Suppressor macrophage (primary cell): ENCODE measurements around the gene TDRD5.
"Not testable (repeated sequence)": the region's sequence is repeated elsewhere in the genome, so short reads cannot be mapped to it uniquely, and the experiment has no call there.

Source experiments
- DNase-seq, 4 experiments: peaks; one replicate each; pipeline ENCODE4 v3.0.0-alpha.2; 2020 to 2022

TDRD5 gene

DNA sequence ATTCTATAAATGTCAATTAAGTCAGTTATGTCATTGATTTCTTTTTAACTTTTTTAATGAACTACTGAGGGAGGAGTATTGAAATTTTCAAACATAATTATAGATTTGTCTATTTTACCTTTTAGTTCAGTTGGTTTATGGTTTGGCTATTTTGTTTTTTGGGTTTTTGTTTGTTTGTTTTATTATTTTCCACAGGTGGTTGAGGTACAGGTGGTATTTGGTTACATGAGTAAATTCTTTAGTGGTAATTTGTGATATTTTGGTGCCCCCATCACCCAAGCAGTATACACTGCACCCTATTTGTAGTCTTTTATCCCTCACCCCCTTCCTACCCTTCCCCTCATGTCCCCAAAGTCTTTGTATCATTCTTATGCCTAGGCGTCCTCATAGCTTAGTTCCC is 9.5 kb downstream of the TDRD5 start:
- DNase-seq = no peak

DNA sequence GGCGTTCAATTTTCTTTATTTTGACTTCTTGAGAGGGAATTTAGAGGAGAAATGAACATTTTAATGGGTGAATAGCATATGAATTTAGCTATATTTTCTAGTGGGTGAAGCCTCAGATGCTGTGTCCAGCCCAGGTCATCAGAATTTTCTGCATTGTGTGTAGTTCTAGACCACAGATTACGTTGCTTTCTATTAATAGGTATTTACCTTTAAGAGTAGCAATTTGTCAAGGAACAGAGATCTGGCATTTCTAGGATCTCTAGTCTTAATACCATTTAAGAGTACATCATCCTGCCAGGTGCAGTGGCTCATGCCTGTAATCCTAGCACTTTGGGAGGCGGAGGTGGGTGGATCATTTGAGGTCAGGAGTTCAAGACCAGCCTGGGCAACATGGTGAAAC is 20.7 kb downstream of the TDRD5 start:
- no peak for DNase-seq

DNA sequence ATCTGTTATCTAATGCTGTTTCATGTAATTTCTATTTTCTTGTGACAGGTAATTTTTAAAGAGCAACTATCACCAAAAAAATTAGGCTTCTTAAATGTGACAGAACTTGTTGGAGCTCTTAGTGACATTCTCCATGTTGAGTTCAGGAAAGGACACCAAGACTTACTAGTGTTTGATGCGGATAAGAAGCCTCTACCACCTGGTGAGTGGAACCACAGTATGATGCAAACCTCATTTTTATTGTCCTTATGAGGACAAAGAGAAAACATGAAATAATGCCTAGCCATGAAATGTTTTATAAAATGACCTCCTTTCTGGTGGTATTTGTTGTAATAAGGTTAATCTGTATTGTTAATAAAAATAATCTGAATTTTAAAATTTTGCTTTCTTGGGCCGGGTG is 39.1 kb downstream of the TDRD5 start:
- DNase-seq = no peak

DNA sequence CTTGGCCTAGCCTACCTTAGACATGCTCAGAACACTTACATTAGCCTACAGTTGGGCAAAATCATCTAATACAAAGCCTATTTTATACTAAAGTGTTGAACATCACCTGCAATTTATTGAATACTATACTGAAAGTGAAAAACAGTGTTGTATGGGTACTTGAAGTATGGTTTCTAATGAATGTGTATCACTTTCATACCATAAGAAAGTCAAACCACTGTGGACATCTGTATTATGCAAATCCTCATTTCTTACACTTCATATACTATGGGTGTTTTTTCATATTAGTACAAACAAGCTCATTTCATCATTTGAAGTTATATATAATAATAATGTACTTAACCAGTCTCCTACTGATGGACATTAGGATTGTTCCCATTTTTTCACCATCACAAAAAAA is 41.2 kb downstream of the TDRD5 start:
- no peak for DNase-seq

DNA sequence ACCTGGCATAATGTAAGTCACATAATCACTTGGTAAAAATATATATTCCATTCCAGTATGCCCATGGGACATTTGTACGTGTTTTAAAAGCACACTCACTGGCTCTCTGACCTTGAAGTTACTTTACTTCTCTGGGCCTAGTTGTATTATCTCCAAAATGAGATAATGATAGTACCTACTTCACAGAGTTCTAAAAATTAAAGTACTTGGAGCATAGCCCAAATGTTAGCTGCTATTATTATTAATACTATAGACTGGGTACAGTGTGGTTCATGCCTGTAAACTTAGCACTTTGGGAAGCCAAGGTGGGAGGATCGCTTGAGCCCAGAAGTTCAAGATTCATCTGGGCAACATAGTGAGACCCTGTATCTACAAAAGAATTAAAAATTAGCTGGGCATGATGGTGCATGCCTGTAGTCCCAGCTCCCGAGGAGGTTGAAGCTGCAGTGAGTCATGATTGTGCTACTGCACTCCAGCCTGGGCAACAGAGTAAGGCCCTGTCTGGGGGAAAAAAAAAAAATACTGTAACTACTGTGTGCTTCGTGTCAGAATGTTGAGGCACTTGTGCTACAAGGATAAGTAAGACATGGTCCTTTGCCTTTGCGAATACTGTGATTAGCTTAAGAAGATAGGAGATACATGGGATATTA is 45.7 kb downstream of the TDRD5 start:
- DNase-seq = no peak

DNA sequence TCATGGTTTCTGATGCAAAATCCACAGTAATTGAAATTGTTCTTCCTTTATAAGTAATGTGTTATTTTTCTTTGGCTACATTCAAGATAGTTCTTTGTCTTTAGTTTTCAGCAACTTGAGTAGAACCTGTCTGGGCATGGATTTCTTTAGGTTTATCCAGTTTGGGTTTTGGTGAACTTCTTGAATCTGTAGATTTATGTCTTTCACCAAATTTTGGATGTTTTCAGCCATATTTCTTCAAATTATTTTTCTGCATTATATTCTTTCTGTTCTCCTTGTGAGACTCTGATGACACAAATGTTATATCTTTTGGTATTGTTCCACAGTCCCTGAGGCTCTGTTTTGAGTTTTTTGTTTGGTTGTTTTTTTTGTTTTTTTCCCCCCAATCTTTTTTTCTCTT is 69.4 kb downstream of the TDRD5 start:
- no peak for DNase-seq

DNA sequence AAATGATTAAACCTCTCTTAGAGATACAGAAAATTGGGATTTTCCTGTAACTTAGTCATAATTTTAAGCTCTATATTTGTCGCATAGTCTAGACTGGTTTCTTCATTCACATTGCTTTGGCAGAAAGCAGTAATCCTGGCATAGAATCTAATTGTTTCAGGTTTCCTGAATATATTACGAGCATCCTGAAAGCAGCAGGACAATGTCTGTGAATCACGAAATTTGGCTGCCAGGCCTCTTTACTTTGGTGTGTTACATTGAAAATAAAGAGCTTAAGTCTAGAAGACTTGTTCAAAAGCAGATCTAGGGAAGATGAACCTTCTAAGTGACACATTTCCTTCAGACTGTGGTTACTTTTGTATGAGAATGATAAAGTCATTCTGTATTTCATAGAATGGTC is 72.2 kb downstream of the TDRD5 start:
- no peak for DNase-seq

DNA sequence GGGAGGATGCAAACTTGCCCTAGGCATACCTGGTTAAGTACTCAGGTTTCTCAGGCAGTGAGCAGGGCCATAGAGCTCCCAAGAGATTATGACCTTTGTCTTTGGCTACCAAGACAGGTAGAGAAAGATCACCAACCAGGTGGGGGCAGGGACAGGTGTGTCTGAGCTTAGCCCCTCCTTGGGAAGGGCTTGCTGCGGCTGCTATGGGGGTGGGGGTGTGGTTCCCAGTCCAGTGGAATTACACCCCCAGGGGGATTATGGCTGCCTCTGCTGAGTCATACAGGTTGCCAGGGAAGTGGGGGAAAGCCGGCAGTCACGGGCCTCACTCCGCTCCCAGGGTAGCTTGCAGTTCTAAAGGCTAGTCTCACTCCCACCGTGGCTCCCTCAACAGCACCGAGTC is 86.2 kb downstream of the TDRD5 start:
- DNase-seq = no peak

DNA sequence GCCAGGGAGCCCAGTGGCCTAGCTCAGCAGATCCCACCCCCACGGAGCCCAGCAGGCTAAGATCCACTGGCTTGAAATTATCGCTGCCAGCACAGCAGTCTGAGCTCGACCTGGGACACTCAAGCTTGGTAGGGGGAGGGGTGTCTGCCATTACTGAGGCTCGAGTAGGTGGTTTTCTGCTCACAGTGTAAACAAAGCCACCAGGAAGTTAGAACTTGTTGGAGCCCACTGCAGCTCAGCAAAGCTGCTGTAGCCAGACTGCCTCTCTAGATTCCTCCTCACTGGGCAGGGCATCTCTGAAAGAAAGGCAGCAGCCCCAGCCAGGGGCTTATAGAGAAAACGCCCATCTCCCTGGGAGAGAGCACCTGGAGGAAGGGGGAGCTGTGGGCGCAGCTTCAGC is 102.9 kb downstream of the TDRD5 start:
- DNase-seq = not testable (repeated sequence)

DNA sequence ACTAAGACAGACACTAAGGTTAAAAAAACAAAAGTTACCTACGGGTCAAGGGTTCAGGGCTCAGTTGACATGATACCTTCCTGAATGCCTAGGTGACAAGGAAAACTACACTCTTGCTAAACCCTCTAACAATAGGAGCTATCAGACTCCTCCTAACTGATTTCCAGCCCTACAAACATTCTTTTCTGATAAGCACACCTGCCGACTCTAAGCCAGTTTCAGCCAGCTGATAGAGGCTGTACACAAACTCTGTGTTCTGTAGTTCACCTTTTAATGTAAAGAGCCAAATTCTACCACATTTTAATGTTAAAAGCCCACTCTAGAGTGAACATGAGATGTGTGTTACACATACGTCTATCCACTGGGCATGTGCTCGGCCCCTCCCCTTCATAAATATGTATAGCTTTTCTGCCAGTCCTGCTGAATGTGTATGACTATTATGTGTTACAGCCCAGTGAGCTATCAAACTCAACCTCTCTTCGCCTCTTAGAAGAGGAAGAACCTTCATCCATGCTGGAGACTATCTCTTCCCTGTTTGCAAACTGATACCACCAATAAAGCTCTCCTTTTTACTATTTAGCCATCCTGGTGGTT is 111.4 kb downstream of the TDRD5 start:
- DNase-seq = no peak

DNA sequence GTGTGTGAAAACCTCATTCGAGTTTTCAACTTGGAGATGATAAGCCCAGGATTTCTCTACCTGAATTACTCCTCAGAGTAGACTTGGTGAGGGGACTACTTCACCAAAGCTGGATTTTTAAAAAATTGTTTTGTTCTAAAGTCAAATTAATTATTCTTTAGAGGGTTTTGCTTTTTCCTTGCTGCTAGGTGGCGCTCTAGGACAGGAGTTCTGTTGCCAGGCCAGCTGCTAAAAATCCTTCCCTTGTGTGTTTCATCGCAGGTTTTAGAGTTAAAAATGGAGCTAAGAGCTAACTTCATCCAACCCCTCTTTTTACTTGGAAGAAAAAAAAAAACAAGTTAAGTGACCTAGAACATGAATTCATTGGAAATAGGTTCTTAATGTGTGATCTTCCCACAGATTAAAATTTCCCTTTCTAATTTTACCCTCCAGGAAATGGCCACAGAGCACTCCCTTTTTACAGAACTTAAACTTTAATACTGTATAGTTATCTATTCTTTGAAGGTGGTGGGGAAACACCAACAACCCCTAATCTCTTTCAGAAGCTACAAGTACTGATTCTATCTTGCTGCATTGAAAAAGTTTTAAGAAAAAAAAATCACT is 114.8 kb downstream of the TDRD5 start:
- peak; percentile 64 to 79 (median 70) for DNase-seq

DNA sequence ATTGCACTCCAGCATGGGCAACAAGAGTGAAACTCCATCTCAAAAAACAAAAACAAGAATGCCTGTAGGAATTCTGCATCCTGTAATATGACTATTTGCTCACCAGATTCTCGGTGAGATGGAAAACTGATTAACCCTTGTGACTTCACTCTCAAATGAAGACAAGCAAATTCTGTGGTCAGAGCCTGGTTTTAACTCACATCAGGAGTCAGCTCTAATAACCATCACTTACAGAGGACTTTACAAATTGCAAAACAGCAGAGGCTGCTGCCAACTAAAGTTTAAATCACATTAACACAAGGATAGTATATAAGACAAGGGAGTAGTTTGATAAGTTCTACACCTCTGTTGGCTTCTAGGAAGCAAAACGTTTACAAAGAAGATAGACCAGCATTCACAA is 115.8 kb downstream of the TDRD5 start:
- DNase-seq = no peak

DNA sequence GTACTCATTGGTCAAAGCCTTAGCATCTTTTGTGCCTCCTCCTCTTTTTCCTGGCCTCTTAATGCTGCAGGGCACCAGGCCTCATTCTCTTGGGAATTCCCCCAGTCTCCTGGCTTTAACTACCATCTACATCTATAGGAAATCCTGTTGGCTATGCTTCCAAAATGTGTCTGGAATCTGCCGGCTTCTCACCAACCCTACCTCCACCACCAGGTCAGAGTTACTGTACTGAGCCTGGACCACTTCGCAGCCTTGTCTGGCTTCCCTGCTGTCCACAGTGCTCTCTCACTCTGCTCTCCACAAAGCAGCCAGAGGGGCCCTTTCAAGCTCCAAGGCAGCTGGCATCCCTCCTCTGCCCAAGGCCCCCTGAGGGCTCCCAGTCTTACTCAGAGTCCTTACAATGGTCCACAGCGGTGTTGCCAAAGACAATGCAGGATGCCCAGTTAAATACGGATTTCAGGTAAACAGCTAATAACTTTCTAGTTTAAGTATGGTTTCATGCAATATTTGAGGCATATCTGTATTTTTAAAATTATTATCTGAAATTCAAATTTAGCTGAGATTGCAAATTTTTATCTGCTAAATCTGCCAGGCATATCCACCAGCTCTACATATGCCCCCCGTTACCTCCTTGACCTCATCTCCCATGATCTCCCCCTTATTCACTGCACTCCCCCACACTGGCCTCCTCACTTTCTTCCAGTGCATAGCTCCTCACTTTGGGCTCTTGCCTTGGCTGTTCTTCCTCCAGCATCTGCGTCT is 117.0 kb downstream of the TDRD5 start:
- DNase-seq = no peak

DNA sequence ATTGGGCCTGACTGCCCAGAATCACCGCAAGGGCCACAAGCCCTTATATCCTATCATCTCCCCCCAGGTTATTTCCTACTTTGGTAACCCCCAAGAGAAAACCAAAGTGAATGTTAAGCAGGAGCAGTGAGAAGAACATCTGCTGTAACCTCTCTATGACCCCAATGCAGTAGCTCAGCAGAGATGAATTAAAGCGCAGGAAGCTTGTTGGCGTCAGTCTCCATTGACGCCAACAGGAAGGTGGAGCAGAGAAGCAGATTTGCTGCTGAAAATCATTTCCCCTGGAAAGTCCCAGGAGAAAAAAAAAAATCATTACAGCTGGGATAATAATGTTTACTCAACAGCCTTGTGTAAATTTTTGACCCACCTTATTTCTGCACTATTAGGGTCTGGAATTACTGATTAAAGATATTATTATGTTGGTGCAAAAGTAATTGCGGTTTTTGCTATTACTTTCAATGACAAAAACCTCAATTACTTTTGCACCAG is 118.3 kb downstream of the TDRD5 start:
- DNase-seq = peak; percentile 40 to 70 (median 68)

DNA sequence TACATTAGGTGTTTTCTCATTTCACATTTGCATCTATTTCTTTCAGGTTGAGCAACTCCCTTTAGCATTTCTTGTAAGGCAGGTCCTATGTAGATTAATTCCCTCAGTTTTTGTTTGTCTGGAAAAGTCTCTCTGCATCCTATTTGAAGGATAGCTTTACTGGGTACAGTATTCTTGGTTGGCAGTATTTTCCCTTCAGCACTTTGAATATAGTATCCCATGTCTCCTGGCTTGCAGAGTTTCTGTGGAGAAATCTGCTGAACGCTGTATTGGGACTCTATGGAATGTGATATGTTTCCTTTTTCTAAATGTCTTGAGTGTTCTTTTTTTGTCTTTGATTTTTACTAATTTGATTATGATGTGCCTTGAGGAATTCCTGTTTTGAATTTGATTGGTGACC is 122.5 kb downstream of the TDRD5 start:
- no peak for DNase-seq

DNA sequence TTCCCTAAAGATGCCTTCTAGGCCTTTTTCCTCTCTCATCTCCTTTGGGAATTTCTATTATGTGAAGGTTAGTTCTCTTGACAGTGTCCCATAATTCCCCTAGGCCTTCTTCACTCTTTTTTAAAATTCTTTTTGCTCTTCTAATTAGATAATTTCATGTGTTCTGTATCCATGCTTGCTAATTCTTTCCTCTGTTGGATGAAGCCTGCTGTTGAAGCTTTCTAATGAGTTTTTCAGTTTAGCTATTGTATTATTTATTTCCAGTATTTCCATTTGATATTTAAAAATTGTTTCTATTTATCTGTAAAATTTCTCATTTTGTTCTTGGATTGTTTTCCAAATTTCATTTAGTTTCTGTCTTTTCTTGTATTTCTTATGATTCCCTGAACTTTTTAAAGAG is 123.0 kb downstream of the TDRD5 start:
- no peak for DNase-seq

DNA sequence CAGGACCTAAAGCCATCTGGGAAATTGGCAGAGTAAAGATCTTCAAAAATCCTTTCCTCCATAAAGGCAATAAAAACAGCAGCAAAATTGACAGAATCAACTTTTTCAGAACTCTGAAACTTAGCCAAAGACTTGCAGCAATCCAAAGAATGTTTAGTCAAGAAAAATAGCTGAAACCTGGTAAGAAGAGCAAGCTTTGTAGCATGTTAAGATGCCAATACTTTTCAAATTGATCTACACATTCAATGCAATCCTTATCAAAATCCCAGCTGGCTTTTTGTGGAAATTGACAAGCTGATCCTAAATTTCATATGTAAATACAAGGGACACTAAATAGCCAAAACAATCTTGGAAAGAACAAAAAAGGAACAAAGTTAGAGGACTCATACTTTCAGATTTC is 127.6 kb downstream of the TDRD5 start:
- DNase-seq = no peak

DNA sequence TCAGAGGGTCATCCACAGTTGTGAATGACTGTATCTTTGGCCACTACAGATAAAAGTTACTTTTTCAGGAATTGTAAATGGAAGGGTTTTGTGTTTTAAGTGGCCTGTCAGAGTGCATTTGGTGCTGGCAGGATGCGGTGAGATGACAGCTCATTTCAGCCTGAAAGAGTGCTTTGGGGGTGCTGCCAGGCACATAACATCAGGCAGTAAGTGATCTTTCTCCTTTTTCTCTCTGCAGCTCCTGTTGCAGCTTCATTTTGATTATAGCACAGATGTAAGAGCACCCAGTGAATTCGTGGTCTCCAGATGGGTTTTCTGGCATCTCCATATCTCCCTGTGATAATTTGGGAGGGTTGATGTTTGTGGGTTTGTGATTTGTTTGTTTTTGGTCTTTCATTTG is 136.6 kb downstream of the TDRD5 start:
- no peak for DNase-seq

DNA sequence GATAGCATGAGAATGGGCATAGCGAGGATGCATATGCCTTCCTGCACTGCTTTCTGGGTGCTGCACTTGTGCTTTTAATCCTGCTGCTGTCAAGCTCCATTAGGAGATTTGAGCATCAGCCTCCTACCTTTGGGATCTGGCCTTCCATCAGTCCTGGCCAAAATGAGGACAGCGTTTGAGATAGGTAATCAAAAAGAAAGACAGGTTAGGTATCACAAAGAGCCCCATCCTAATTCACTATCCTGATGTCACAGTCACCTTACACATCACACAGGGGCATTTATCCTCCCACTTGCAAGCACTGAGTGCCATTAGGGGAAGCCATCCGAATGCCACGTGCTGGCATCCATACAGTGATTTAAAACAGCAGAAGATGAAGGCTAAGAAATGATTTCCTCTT is 138.2 kb downstream of the TDRD5 start:
- no peak for DNase-seq

DNA sequence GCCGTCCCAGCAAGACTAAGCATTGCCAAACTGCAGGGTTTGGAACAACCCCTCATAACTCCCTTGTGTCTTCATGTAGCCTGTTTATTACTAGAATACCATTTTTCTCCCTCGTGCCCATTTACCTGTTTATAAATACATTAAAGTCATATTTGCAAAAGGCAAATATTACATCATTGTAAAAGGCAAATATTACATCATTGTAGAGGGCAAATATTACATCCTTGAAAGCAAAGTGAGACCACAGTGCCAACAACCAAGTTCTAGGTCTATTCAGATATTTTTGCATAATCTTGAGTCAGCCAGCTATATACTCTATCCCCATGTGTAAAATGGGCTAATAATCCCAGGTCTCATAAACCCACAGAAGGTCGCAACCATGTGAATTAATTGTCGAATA is 140.0 kb downstream of the TDRD5 start:
- DNase-seq = no peak
